ENCODE data around the gene TMEM259.

Gene TMEM259

GRCh38 chr19:960601-960938, 60.4 kb downstream of the TMEM259 start:
- DNase-seq (ENCODE audit: low spot score) = no peak
- TF ChIP-seq CTCF (IDR thresholded peaks at IDR 0.05; ENCODE audit: extremely low read depth, insufficient read depth, missing control alignments) = no peak
- in situ Hi-C loops (cut with MboI; ENCODE audit: low pct_unique_long_range_greater_than_20kb, low sequenced_read_pairs, unreplicated experiment) = no loop called here

GRCh38 chr19:960020-960419, 60.9 kb downstream of the TMEM259 start:
- in situ Hi-C loops (cut with MboI; ENCODE audit: low pct_unique_long_range_greater_than_20kb, low sequenced_read_pairs, unreplicated experiment) = no loop called here
- DNase-seq (ENCODE audit: low spot score) = no peak
- TF ChIP-seq CTCF (IDR thresholded peaks at IDR 0.05; ENCODE audit: extremely low read depth, insufficient read depth, missing control alignments) = no peak
